HepG2 (cell line): Measurements from ENCODE around the gene ARHGEF10L. TPM values are rescaled to one million over a fixed set of nuclear protein-coding genes. Genes with fewer than 3 reads are reported as not detected.

ENCODE experiments used
- ARID4A ChIP-seq: sonication (generic); formaldehyde crosslinking; IDR thresholded peaks from 2 replicates; pipeline ENCODE4 v1.5.0; 2020; ENCODE audit warnings: mild to moderate bottlenecking, missing genetic modification reagents, borderline replicate concordance
- ATF2 ChIP-seq: sonication (generic); formaldehyde crosslinking; IDR thresholded peaks from 2 replicates; pipeline ENCODE4 v1.4.0; 2020; ENCODE audit warnings: missing genetic modification reagents
- BORCS8-MEF2B ChIP-seq: sonication (generic); formaldehyde crosslinking; IDR thresholded peaks from 2 replicates; pipeline ENCODE4 v1.8.0; 2022; ENCODE audit warnings: mild to moderate bottlenecking, missing genetic modification reagents
- FOXP4 ChIP-seq: sonication (generic); formaldehyde crosslinking; IDR thresholded peaks from 2 replicates; pipeline ENCODE4 v1.4.0; 2020; ENCODE audit warnings: missing genetic modification reagents
- HMG20B ChIP-seq: conservative IDR thresholded peaks from 2 replicates; pipeline ENCODE4 v1.6.1; 2016; ENCODE audit warnings: missing genetic modification reagents, missing compliant biosample characterization
- ISL2 ChIP-seq: sonication (generic); formaldehyde crosslinking; IDR thresholded peaks from 2 replicates; pipeline ENCODE4 v1.5.0; 2020; ENCODE audit warnings: missing genetic modification reagents
- MED1 ChIP-seq: sonication (generic); formaldehyde crosslinking; IDR thresholded peaks from 2 replicates; pipeline ENCODE4 v1.4.0; 2020; ENCODE audit warnings: missing genetic modification reagents
- MYNN ChIP-seq: sonication (generic); formaldehyde crosslinking; IDR thresholded peaks from 2 replicates; pipeline ENCODE4 v1.4.0; 2020; ENCODE audit warnings: mild to moderate bottlenecking, low read depth, missing genetic modification reagents
- PHF21A ChIP-seq: sonication (generic); formaldehyde crosslinking; IDR thresholded peaks from 2 replicates; pipeline ENCODE4 v1.5.0; 2020; ENCODE audit warnings: mild to moderate bottlenecking, missing genetic modification reagents
- PITX1 ChIP-seq: sonication (generic); formaldehyde crosslinking; IDR thresholded peaks from 2 replicates; pipeline ENCODE4 v1.5.1; 2020; ENCODE audit warnings: mild to moderate bottlenecking, missing genetic modification reagents
- SOX5 ChIP-seq: IDR thresholded peaks from 2 replicates; pipeline ENCODE4 v1.6.1; 2016; ENCODE audit warnings: borderline replicate concordance
- TFAP4 ChIP-seq: sonication (generic); IDR thresholded peaks from 2 replicates; pipeline ENCODE4 v1.6.1; 2016; ENCODE audit warnings: low read depth, borderline replicate concordance
- THAP11 ChIP-seq: IDR thresholded peaks from 2 replicates; pipeline ENCODE4 v1.6.1; 2016; ENCODE audit warnings: missing biosample characterization, missing genetic modification reagents
- ZBTB37 ChIP-seq: sonication (generic); formaldehyde crosslinking; IDR thresholded peaks from 2 replicates; pipeline ENCODE4 v1.4.0; 2020; ENCODE audit warnings: mild to moderate bottlenecking, missing genetic modification reagents
- ZFP62 ChIP-seq: sonication (generic); formaldehyde crosslinking; IDR thresholded peaks from 2 replicates; pipeline ENCODE4 v1.4.0; 2020; ENCODE audit warnings: missing genetic modification reagents
- ZNF264 ChIP-seq: sonication (generic); formaldehyde crosslinking; IDR thresholded peaks from 2 replicates; pipeline ENCODE4 v1.4.0; 2020; ENCODE audit warnings: missing genetic modification reagents
- ZNF576 ChIP-seq: sonication (generic); formaldehyde crosslinking; IDR thresholded peaks from 2 replicates; pipeline ENCODE4 v1.4.0; 2020; ENCODE audit warnings: mild to moderate bottlenecking, missing genetic modification reagents
- ZNF644 ChIP-seq: IDR thresholded peaks from 2 replicates; pipeline ENCODE4 v1.6.1; 2016; ENCODE audit warnings: low read depth
- polyA plus RNA-seq, 8 experiments: library from polyadenylated mRNA; depleted of rRNA in 3 of 8; stranded (reverse) in 7 of 8; unstranded in 1 of 8; fragments of >200 nt; fragmentation: Illumina TruSeq in 4 of 8; extraction: Trizol in 4 of 8; gene quantifications; 2 replicates each; pipeline versions ENCODE4 v1.2.1 to v1.2.3, GENCODE V29; 2011 to 2016; ENCODE audit warnings: low read depth in 4 of 8, missing spikeins in 1 of 8, mixed read lengths in 1 of 8; ENCODE audit not compliant: insufficient read depth in 1 of 8
- total RNA-seq, 5 experiments: library from RNA; depleted of rRNA; stranded (reverse); fragments of >200 nt; fragmentation: Illumina TruSeq; extraction: Trizol; gene quantifications; 2 replicates each; pipeline ENCODE4 v1.2.3, GENCODE V29; 2016; ENCODE audit warnings: low read depth in 1 of 5

The ARHGEF10L gene
- total and polyA plus RNA-seq, 2 of the 13 experiments (the other 11 are each of a cell fraction or from before 2014, with no cell fraction given), result 46.5 to 78.3 TPM

GRCh38 chr1:17516303-17517214 lies 22.9 kb upstream of the ARHGEF10L start (continued):
- TF ChIP-seq ZNF264, result 0 out of 2 replicates have a peak, but pooled peaks have one; percentile 51
- TF ChIP-seq BORCS8-MEF2B (CRISPR knock-in tag), result 0 out of 2 replicates have a peak, but pooled peaks have one; percentile 36
- 0 out of 2 replicates have a peak, but pooled peaks have one; percentile 20 for TF ChIP-seq ISL2 (CRISPR knock-in tag)
- TF ChIP-seq PITX1, result 0 out of 2 replicates have a peak, but pooled peaks have one; percentile 39
- TF ChIP-seq THAP11 (CRISPR knock-in tag), result 0 out of 2 replicates have a peak, but pooled peaks have one; percentile 15
- no peak for TF ChIP-seq ZFP62 (CRISPR knock-in tag)
- 0 out of 2 replicates have a peak, but pooled peaks have one; percentile 31 for TF ChIP-seq ATF2
- 0 out of 2 replicates have a peak, but pooled peaks have one; percentile 18 for TF ChIP-seq SOX5 (CRISPR knock-in tag)
- TF ChIP-seq TFAP4, result peak; percentile 62; the same call in 1 of the 2 replicates
- 0 out of 2 replicates have a peak, but pooled peaks have one; percentile 24 for TF ChIP-seq MED1 (CRISPR knock-in tag)
- peak; percentile 20; the same call in 1 of the 2 replicates for TF ChIP-seq ARID4A (CRISPR knock-in tag)
- peak; percentile 93 for TF ChIP-seq HMG20B (CRISPR knock-in tag)
- TF ChIP-seq ZNF644 (CRISPR knock-in tag), result peak; percentile 70; the same call in 1 of the 2 replicates
- no peak for TF ChIP-seq ZNF576
- peak; percentile 99 for TF ChIP-seq PHF21A (CRISPR knock-in tag)
- TF ChIP-seq MYNN (CRISPR knock-in tag), result no peak
- TF ChIP-seq ZBTB37, result 0 out of 2 replicates have a peak, but pooled peaks have one; percentile 47
- peak; percentile 58; the same call in 1 of the 2 replicates for TF ChIP-seq FOXP4 (CRISPR knock-in tag)
